Neural progenitor cell (in vitro differentiated cells): ENCODE results near the gene DDOST. TPM values are rescaled to one million over a fixed set of nuclear protein-coding genes. Genes with fewer than 3 reads are reported as not detected.
A peak's percentile ranks its signal among the peaks of the same experiment; 100 is the strongest.

ENCODE experiments used
- DNase-seq: peaks from one replicate; pipeline ENCODE4 v3.0.0-alpha.2; 2016; ENCODE audit warnings: low spot score
- H2AFZ ChIP-seq: fragments of 200-600 bp; sonication (generic); replicated peaks from 2 replicates; pipeline ENCODE4 v1.6.1; 2016; ENCODE audit warnings: antibody characterized with exemption
- H3F3A ChIP-seq: fragments of 200-600 bp; sonication (generic); 2 replicates; pipeline ENCODE4 v1.6.1; 2016; ENCODE audit warnings: antibody characterized with exemption, low read depth
- H3K27ac ChIP-seq: fragments of 200-600 bp; sonication (generic); 2 replicates; pipeline ENCODE4 v1.5.1; 2016; ENCODE audit warnings: mild to moderate bottlenecking
- H3K27me3 ChIP-seq: fragments of 200-600 bp; sonication (generic); 2 replicates; pipeline ENCODE4 v1.6.1; 2016; ENCODE audit warnings: mild to moderate bottlenecking, moderate library complexity
- H3K36me3 ChIP-seq: fragments of 200-600 bp; sonication (generic); 2 replicates; pipeline ENCODE4 v1.5.1; 2016
- H3K4me1 ChIP-seq: fragments of 200-600 bp; sonication (generic); 2 replicates; pipeline ENCODE4 v1.6.1; 2016; ENCODE audit warnings: mixed run types
- H3K4me2 ChIP-seq: fragments of 200-600 bp; sonication (generic); 2 replicates; pipeline ENCODE4 v1.6.1; 2016
- H3K4me3 ChIP-seq: fragments of 200-600 bp; sonication (generic); 2 replicates; pipeline ENCODE4 v1.5.1; 2016
- H3K79me2 ChIP-seq: fragments of 200-600 bp; sonication (generic); 2 replicates; pipeline ENCODE4 v1.6.1; 2016; ENCODE audit warnings: low read depth
- H3K9ac ChIP-seq: fragments of 200-600 bp; sonication (generic); 2 replicates; pipeline ENCODE4 v1.6.1; 2016
- H3K9me3 ChIP-seq: fragments of 200-600 bp; sonication (generic); 2 replicates; pipeline ENCODE4 v1.5.1; 2016; ENCODE audit warnings: low read depth
- H4K20me1 ChIP-seq: fragments of 200-600 bp; sonication (generic); 2 replicates; pipeline ENCODE4 v1.6.1; 2016; ENCODE audit warnings: low read depth
- H3K27ac Mint-ChIP-seq: 3 replicates; pipeline ENCODE4 v1.8.0; 2021; ENCODE audit warnings: mixed read lengths
- H3K27me3 Mint-ChIP-seq: 2 replicates; pipeline ENCODE4 v1.8.0; 2022; ENCODE audit warnings: low read depth, mild to moderate bottlenecking, inconsistent platforms, moderate library complexity, mixed read lengths; ENCODE audit not compliant: insufficient read depth
- H3K36me3 Mint-ChIP-seq: 3 replicates; pipeline ENCODE4 v1.8.0; 2021; ENCODE audit warnings: mixed read lengths
- H3K4me1 Mint-ChIP-seq: 3 replicates; pipeline ENCODE4 v1.8.0; 2021; ENCODE audit warnings: mixed read lengths
- H3K4me3 Mint-ChIP-seq: 3 replicates; pipeline ENCODE4 v1.8.0; 2021; ENCODE audit warnings: mild to moderate bottlenecking, moderate library complexity, mixed read lengths
- H3K9me3 Mint-ChIP-seq: 3 replicates; pipeline ENCODE4 v1.8.0; 2020; ENCODE audit warnings: mixed read lengths
- EZH2 ChIP-seq: fragments of 200-600 bp; sonication (generic); IDR thresholded peaks from 2 replicates; pipeline ENCODE4 v1.6.1; 2017; ENCODE audit warnings: antibody characterized with exemption, mild to moderate bottlenecking, moderate library complexity
- EZH2phosphoT487 ChIP-seq: fragments of 200-600 bp; sonication (generic); IDR thresholded peaks from 2 replicates; pipeline ENCODE4 v1.6.1; 2017; ENCODE audit warnings: antibody characterized with exemption
- total RNA-seq: library from RNA; depleted of rRNA; stranded (reverse); fragments of >200 nt; gene quantifications from 2 replicates; pipeline ENCODE4 v1.2.3, GENCODE V29; 2015; ENCODE audit warnings: low replicate concordance
- TF ChIP-seq, protein P1 (sequence below): fragments of 200-600 bp; sonication (generic); IDR thresholded peaks from 2 replicates; pipeline ENCODE4 v1.5.1; 2017; ENCODE audit warnings: antibody characterized with exemption, mild to moderate bottlenecking

The DDOST gene
- total RNA-seq, 1 donor from 2014 or later: 151 TPM

DNA sequence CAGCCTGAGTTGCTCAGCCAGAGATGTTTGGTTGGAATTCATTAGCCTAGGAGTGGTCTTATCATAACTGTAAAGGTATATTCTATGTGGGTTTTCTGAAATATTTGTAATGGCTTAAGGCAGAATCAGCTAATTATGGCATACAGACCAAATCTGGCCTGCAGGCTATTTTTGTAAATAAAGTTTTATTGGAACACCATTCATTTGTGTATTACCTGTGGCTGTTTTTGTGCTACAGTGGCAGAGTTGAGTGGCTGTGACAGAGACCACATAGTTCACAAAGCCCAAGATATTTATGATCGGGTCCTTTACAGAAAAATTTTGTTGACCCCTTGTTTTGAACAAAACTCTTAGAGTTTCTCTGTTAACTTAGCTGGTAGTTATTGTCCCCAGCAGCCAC, 7.4 kb upstream of the DDOST start:
- H3K4me1 Mint-ChIP-seq: peaks cover 13% of the 10 kb centered on the region
- H3K27ac Mint-ChIP-seq: no peak overlapping the region
- Histone ChIP-seq H4K20me1 (no peaks in the 10 kb centered on the region), H3K9me3 (no peaks in the 10 kb centered on the region), H3K9ac (no peak overlapping the region), H3K27ac (no peak overlapping the region), H3K27me3 (no peaks in the 10 kb centered on the region), H2AFZ (no peak overlapping the region), H3K36me3 (no peaks in the 10 kb centered on the region), H3F3A (no peaks in the 10 kb centered on the region), H3K79me2 (no peaks in the 10 kb centered on the region), H3K4me3 (no peak overlapping the region), H3K4me1 (no peaks in the 10 kb centered on the region), H3K4me2 (no peak overlapping the region)
- no peaks in the 10 kb centered on the region for H3K36me3 Mint-ChIP-seq
- no peak overlapping the region for H3K4me3 Mint-ChIP-seq
- no peak for DNase-seq
- H3K9me3 Mint-ChIP-seq: no peaks in the 10 kb centered on the region
- peaks cover 8% of the 10 kb centered on the region for H3K27me3 Mint-ChIP-seq
- no peak for TF ChIP-seq EZH2
- TF ChIP-seq EZH2phosphoT487: no peak
- TF ChIP-seq, protein P1, sequence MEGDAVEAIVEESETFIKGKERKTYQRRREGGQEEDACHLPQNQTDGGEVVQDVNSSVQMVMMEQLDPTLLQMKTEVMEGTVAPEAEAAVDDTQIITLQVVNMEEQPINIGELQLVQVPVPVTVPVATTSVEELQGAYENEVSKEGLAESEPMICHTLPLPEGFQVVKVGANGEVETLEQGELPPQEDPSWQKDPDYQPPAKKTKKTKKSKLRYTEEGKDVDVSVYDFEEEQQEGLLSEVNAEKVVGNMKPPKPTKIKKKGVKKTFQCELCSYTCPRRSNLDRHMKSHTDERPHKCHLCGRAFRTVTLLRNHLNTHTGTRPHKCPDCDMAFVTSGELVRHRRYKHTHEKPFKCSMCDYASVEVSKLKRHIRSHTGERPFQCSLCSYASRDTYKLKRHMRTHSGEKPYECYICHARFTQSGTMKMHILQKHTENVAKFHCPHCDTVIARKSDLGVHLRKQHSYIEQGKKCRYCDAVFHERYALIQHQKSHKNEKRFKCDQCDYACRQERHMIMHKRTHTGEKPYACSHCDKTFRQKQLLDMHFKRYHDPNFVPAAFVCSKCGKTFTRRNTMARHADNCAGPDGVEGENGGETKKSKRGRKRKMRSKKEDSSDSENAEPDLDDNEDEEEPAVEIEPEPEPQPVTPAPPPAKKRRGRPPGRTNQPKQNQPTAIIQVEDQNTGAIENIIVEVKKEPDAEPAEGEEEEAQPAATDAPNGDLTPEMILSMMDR: no peak

DNA sequence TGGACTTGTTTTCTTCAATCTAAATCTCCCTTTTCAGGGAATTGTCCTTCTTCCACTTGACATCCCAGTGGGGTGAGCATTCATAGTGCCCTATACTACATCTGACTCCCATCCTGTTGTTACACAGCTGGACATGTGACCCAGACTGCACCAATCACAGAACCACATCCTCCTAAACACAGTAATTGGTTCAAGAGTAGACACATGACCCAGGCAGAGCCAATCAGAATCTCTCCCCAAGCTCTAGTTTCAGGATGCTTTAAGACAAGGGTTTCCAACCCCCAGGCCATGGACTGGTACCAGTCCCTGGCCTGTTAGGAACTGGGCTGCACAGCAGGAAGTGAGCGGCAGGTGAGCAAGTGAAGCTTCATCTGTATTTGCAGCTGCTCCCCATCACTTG, 5.6 kb upstream of the DDOST start:
- Histone ChIP-seq H3K4me2 (no peak overlapping the region), H3K27ac (no peak overlapping the region), H4K20me1 (no peaks in the 10 kb centered on the region), H3K4me1 (no peaks in the 10 kb centered on the region), H2AFZ (no peak overlapping the region), H3F3A (no peaks in the 10 kb centered on the region), H3K79me2 (no peaks in the 10 kb centered on the region), H3K27me3 (no peaks in the 10 kb centered on the region), H3K9me3 (no peaks in the 10 kb centered on the region), H3K4me3 (no peak overlapping the region), H3K9ac (no peak overlapping the region), H3K36me3 (no peaks in the 10 kb centered on the region)
- H3K4me3 Mint-ChIP-seq: no peak overlapping the region
- peaks cover 8% of the 10 kb centered on the region for H3K27me3 Mint-ChIP-seq
- H3K9me3 Mint-ChIP-seq: no peaks in the 10 kb centered on the region
- no peak for TF ChIP-seq EZH2
- H3K4me1 Mint-ChIP-seq: peaks cover 23% of the 10 kb centered on the region
- DNase-seq: no peak
- peak overlapping the region; percentile 80 for H3K27ac Mint-ChIP-seq
- no peaks in the 10 kb centered on the region for H3K36me3 Mint-ChIP-seq

GRCh38 chr1:20666146-20666545, 5.0 kb upstream of the DDOST start:
- Histone ChIP-seq H3K36me3 (no peaks in the 10 kb centered on the region), H3K9ac (no peak overlapping the region), H3K9me3 (no peaks in the 10 kb centered on the region), H3K79me2 (peaks cover under 1% of the 10 kb centered on the region), H3K4me2 (no peak overlapping the region), H3K27me3 (no peaks in the 10 kb centered on the region), H3K4me1 (no peaks in the 10 kb centered on the region), H3F3A (no peaks in the 10 kb centered on the region), H3K27ac (no peak overlapping the region), H2AFZ (no peak overlapping the region), H4K20me1 (no peaks in the 10 kb centered on the region), H3K4me3 (no peak overlapping the region)
- Mint-ChIP-seq H3K36me3 (no peaks in the 10 kb centered on the region), H3K4me1 (peaks cover 25% of the 10 kb centered on the region), H3K27ac (no peak overlapping the region), H3K27me3 (peaks cover 8% of the 10 kb centered on the region), H3K9me3 (no peaks in the 10 kb centered on the region), H3K4me3 (no peak overlapping the region)
- TF ChIP-seq EZH2phosphoT487 (no peak), EZH2 (no peak)
- TF ChIP-seq, protein P1: no peak
- DNase-seq: no peak

GRCh38 chr1:20665726-20666125, 4.6 kb upstream of the DDOST start:
- H3K27ac Mint-ChIP-seq: no peak overlapping the region
- Histone ChIP-seq H3K27me3 (no peaks in the 10 kb centered on the region), H3F3A (no peaks in the 10 kb centered on the region), H3K4me2 (no peak overlapping the region), H3K36me3 (no peaks in the 10 kb centered on the region), H3K27ac (no peak overlapping the region), H3K4me1 (no peaks in the 10 kb centered on the region), H4K20me1 (no peaks in the 10 kb centered on the region), H3K79me2 (peaks cover 5% of the 10 kb centered on the region), H3K4me3 (no peak overlapping the region), H3K9me3 (no peaks in the 10 kb centered on the region), H2AFZ (no peak overlapping the region), H3K9ac (no peak overlapping the region)
- H3K36me3 Mint-ChIP-seq: no peaks in the 10 kb centered on the region
- H3K27me3 Mint-ChIP-seq: peaks cover 7% of the 10 kb centered on the region
- H3K9me3 Mint-ChIP-seq: no peaks in the 10 kb centered on the region
- peaks cover 26% of the 10 kb centered on the region for H3K4me1 Mint-ChIP-seq
- no peak overlapping the region for H3K4me3 Mint-ChIP-seq
- DNase-seq: no peak
- TF ChIP-seq EZH2phosphoT487 (no peak), EZH2 (no peak)
- TF ChIP-seq, protein P1: no peak
